Left ventricle myocardium inferior (tissue), 1 donor: Measurements from ENCODE around the gene RAD51B. TPM values are rescaled to one million over a fixed set of nuclear protein-coding genes. Genes with fewer than 3 reads are reported as not detected.

Experiments used
- DNase-seq: peaks from one replicate; pipeline ENCODE4 v3.0.0-alpha.2; 2020
- H3K27ac ChIP-seq: fragments of 200-600 bp; replicated peaks from 2 replicates; pipeline ENCODE4 v1.8.0; 2021
- H3K27me3 ChIP-seq: fragments of 200-600 bp; 2 replicates; pipeline ENCODE4 v1.8.0; 2021; ENCODE audit warnings: low read depth
- H3K36me3 ChIP-seq: fragments of 200-600 bp; 2 replicates; pipeline ENCODE4 v1.8.0; 2021
- H3K4me1 ChIP-seq: fragments of 200-600 bp; 2 replicates; pipeline ENCODE4 v1.8.0; 2021
- H3K4me3 ChIP-seq: fragments of 200-600 bp; 2 replicates; pipeline ENCODE4 v1.8.0; 2021; ENCODE audit warnings: mild to moderate bottlenecking, moderate library complexity
- H3K9me3 ChIP-seq: fragments of 200-600 bp; replicated peaks from 2 replicates; pipeline ENCODE4 v1.8.0; 2021
- intact Hi-C: fragments of 100-400 bp; cut with micrococcal nuclease; formaldehyde crosslinking; loops from one replicate; pipeline ENCODE4 v1.11.0; 2022
- total RNA-seq: library from RNA; stranded (reverse); fragmentation: NEBNext Ultra II Directional; extraction: Animal tissue kit (Norgen Biotek cat#: 25700); gene quantifications from one replicate; pipeline ENCODE4 v1.2.1, GENCODE V29; 2021
- TF ChIP-seq, protein P1 (sequence below): fragments of 200-600 bp; IDR thresholded peaks from 2 replicates; pipeline ENCODE4 v1.8.0; 2021; ENCODE audit warnings: antibody characterized with exemption, mild to moderate bottlenecking, borderline replicate concordance
- donor health status: DM: no; HTN: yes; CAD: no; lungs with severe emphysema.

Gene RAD51B
- total RNA-seq, 1 donor from 2014 or later = 2.4 TPM

DNA sequence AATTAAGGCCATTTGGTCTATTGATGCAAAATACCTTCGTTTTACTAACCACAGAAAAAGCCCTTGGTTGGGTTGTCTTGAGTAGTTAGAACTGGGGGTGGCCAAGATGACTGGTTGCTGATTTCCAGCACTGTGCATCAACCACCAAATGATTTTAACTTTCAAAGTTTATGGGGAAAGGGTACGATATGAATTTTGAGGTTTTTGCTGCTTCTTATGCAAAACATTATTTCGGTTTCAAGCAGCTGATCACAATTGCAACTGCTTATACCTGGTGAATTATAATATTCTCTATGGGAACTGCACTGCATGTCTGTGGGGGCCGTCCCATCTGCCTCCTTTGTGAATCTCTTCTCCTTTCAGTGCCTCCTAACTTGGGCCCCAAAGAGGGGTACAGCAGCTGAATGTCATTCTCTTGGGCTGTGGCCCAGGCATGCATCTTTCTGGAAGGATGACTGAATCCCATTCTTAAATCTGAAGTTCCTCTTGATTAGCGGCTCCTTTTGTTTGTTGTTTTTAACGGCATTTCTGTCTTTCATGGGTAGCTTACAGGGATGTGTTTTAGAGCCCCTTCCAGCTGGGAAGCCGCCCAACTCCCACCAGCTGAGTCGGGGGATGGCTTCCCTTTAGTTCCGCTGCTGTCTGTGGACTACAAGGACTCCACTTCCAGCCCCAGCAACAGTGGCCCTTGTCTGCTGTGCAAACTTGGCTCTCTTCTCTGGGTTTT, 493.5 kb downstream of the RAD51B start:
- Histone ChIP-seq H3K4me3 (no peak overlapping the region), H3K27me3 (no peaks in the 10 kb centered on the region), H3K27ac (no peak overlapping the region), H3K36me3 (no peaks in the 10 kb centered on the region), H3K9me3 (no peaks in the 10 kb centered on the region), H3K4me1 (peaks cover 10% of the 10 kb centered on the region)
- TF ChIP-seq, protein P1, sequence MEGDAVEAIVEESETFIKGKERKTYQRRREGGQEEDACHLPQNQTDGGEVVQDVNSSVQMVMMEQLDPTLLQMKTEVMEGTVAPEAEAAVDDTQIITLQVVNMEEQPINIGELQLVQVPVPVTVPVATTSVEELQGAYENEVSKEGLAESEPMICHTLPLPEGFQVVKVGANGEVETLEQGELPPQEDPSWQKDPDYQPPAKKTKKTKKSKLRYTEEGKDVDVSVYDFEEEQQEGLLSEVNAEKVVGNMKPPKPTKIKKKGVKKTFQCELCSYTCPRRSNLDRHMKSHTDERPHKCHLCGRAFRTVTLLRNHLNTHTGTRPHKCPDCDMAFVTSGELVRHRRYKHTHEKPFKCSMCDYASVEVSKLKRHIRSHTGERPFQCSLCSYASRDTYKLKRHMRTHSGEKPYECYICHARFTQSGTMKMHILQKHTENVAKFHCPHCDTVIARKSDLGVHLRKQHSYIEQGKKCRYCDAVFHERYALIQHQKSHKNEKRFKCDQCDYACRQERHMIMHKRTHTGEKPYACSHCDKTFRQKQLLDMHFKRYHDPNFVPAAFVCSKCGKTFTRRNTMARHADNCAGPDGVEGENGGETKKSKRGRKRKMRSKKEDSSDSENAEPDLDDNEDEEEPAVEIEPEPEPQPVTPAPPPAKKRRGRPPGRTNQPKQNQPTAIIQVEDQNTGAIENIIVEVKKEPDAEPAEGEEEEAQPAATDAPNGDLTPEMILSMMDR = no peak
- no peak for DNase-seq
- intact Hi-C loops = no loop called here

DNA sequence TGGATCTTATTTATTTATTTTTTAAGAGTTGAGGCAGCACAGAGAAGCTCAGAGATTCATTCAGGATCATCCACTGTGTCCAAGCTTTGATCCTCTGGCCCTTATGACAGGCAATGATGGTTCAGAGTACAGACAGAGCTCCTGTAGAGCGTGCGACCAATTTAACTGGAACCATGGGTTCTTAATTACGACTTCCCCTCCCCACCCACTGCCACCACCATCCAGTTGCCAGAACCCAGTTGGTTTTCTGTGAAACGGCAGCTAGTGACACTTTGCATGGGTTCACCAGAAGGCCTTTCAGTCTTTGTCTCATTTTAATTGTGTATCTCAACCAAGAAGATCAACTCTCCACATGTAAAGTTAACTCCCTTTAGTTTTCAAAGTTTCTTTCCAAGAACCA, 495.1 kb downstream of the RAD51B start:
- intact Hi-C loops = no loop called here
- no peak overlapping the region for H3K27ac ChIP-seq
- no peak for DNase-seq
- no peaks in the 10 kb centered on the region for H3K27me3 ChIP-seq
- H3K36me3 ChIP-seq = no peaks in the 10 kb centered on the region
- H3K4me1 ChIP-seq = peaks cover 11% of the 10 kb centered on the region
- TF ChIP-seq, protein P1 = no peak
- no peaks in the 10 kb centered on the region for H3K9me3 ChIP-seq
- no peak overlapping the region for H3K4me3 ChIP-seq

DNA sequence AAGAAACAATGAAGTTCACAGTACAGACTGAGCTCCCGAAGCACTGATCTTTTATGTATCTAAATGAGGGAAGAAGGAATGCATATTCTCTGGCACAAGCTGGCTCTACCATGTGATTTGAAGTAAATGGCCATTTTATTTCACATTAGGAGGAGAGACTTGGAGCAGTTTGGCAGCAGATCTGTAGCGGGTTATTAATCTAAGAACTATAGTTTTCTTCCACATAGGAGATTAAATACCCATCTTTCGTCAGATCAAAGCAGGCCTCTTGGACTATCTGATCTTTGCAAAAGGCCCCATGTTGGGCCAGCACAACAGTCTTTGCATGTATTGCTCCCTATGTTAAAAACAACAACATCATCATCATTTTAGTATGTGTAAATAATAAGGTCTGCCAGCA, 495.5 kb downstream of the RAD51B start:
- H3K4me1 ChIP-seq = peaks cover 11% of the 10 kb centered on the region
- TF ChIP-seq, protein P1 = no peak

DNA sequence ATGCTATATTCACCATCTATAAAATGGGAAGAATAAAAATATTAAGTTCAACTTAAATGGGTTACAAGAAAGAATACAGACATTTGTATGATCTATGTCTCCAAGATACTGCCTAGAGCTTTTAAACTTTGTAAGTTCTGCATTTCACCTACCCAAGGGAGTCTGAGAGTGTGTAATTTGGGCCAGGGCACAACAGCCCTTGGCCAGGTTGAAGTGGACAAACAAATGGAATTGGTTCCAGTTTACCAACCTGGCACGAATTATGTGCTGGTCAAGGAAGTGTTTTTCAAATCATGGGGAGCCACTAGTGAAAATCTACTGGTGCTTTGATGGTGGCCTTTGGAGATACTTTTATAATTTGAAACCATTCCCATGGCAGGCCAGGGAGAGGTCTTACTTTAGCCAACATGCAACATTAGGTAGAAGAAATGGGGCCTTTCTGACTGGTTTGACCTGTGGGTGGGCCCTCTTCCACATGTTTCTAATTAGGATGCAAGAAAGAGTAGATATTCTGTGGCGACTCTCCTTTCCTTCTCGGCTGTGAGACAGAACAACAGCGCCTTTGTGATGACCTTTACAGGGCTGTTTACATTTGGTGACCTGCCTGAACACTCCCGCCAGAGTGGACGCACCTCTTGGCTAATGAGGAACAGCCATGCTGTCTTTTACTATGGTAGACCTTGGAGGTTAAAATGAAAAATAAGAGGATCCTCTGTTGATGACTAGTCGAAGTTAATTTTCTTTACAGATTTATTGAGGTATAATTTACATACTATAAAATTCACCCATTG, 496.7 kb downstream of the RAD51B start:
- intact Hi-C loops = no loop called here
- Histone ChIP-seq H3K27ac (no peak overlapping the region), H3K4me1 (peaks cover 11% of the 10 kb centered on the region), H3K9me3 (no peaks in the 10 kb centered on the region), H3K36me3 (no peaks in the 10 kb centered on the region), H3K27me3 (no peaks in the 10 kb centered on the region), H3K4me3 (no peak overlapping the region)
- no peak for DNase-seq
- TF ChIP-seq, protein P1 = no peak

More for the DNA sequence above, 495.5 kb downstream of the RAD51B start:
- Histone ChIP-seq H3K27ac (no peak overlapping the region), H3K9me3 (no peaks in the 10 kb centered on the region), H3K36me3 (no peaks in the 10 kb centered on the region), H3K4me3 (no peak overlapping the region), H3K27me3 (no peaks in the 10 kb centered on the region)
- intact Hi-C loops = no loop called here
- no peak for DNase-seq

DNA sequence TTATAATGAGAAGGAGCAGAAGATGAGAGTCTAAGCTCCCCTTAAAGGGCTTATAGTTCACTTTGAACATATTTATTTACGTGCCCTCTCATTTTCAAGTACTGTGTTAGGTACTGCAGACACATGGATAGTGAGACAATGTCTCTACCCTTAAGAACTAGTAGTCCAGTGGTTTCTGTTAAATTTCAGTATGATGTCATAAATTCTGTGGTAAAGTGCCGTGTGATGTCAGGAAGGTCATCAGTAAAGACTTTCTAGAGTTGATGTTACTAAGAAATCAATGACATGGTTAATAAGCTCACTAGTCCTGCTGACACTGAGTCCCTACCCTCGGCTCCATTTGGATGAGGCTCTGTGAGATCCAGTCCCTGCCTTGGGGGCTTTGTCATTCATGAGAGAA, 497.7 kb downstream of the RAD51B start:
- Histone ChIP-seq H3K4me1 (peaks cover 11% of the 10 kb centered on the region), H3K36me3 (no peaks in the 10 kb centered on the region), H3K4me3 (no peak overlapping the region), H3K27me3 (no peaks in the 10 kb centered on the region), H3K9me3 (no peaks in the 10 kb centered on the region), H3K27ac (no peak overlapping the region)
- intact Hi-C loops = no loop called here
- DNase-seq = no peak
- TF ChIP-seq, protein P1 = no peak
